HepG2 (cell line): ENCODE data around the gene UTRN. TPM values are rescaled to one million over a fixed set of nuclear protein-coding genes. Genes with fewer than 3 reads are reported as not detected.

Experiments
- MAF1 ChIP-seq: sonication (generic); formaldehyde crosslinking; IDR thresholded peaks from 2 replicates; pipeline ENCODE4 v1.5.0; 2020; ENCODE audit warnings: missing genetic modification reagents, borderline replicate concordance
- SIX4 ChIP-seq: sonication (generic); formaldehyde crosslinking; IDR thresholded peaks from 2 replicates; pipeline ENCODE4 v1.4.0; 2020; ENCODE audit warnings: missing genetic modification reagents
- ZNF124 ChIP-seq: sonication (generic); formaldehyde crosslinking; IDR thresholded peaks from 2 replicates; pipeline ENCODE4 v1.4.0; 2020; ENCODE audit warnings: missing genetic modification reagents
- ZNF776 ChIP-seq: sonication (generic); formaldehyde crosslinking; IDR thresholded peaks from 2 replicates; pipeline ENCODE4 v1.4.0; 2020; ENCODE audit warnings: mild to moderate bottlenecking, missing genetic modification reagents
- polyA plus RNA-seq, 8 experiments: library from polyadenylated mRNA; depleted of rRNA in 3 of 8; stranded (reverse) in 7 of 8; unstranded in 1 of 8; fragments of >200 nt; fragmentation: Illumina TruSeq in 4 of 8; extraction: Trizol in 4 of 8; gene quantifications; 2 replicates each; pipeline versions ENCODE4 v1.2.1 to v1.2.3, GENCODE V29; 2011 to 2016; ENCODE audit warnings: low read depth in 4 of 8, missing spikeins in 1 of 8, mixed read lengths in 1 of 8; ENCODE audit not compliant: insufficient read depth in 1 of 8
- total RNA-seq, 5 experiments: library from RNA; depleted of rRNA; stranded (reverse); fragments of >200 nt; fragmentation: Illumina TruSeq; extraction: Trizol; gene quantifications; 2 replicates each; pipeline ENCODE4 v1.2.3, GENCODE V29; 2016; ENCODE audit warnings: low read depth in 1 of 5
- TF ChIP-seq, protein P1 (sequence below): sonication (generic); formaldehyde crosslinking; IDR thresholded peaks from 2 replicates; pipeline ENCODE4 v1.8.0; 2022; ENCODE audit warnings: low read depth, missing genetic modification reagents
- TF ChIP-seq, protein P2 (sequence below): sonication (generic); formaldehyde crosslinking; IDR thresholded peaks from 2 replicates; pipeline ENCODE4 v1.8.0; 2022; ENCODE audit warnings: mild to moderate bottlenecking, missing genetic modification reagents, moderate library complexity
- TF ChIP-seq, protein P3 (sequence below): sonication (generic); formaldehyde crosslinking; IDR thresholded peaks from 2 replicates; pipeline ENCODE4 v1.8.0; 2022; ENCODE audit warnings: missing genetic modification reagents, mild to moderate bottlenecking, borderline replicate concordance

UTRN gene
- total and polyA plus RNA-seq, 2 of the 13 experiments (the other 11 are each of a cell fraction or from before 2014, with no cell fraction given) = 102 to 116 TPM

DNA sequence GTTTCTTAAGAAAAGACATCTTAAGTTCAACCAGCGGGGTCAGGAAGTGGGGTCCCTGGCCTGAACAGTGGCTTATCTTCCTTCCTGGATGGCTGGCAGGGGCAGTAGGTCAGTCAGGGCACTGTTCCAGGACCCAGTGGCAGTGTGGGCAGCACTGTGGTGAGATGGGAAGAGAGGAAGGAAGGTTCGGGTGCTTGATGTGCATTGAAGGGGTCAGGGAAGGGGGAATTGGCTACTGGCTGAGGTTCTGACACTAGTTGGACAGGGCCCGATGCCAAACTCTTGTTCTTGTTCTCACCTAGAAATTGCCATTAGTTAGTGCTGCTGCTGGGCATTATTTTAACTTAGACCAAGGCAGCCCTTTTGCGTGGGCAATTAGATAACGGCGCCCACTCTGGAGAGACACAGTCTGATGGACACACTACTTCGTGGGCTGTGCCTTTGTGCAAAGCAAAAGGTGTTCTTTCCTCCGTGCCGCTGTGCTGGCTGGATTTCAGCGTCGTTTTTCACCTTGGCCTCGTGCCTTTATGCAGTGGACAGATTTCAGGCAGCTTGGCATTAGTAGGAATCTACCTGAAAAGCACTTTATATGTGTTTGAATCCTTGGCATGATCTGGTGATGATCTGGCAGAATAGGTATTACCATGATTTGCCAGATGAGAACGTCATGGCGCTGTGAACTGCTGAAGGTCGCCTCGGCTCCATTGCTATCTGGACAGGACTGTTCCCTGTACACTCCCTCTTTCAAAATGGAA, 30.3 kb downstream of the UTRN start (continued):
- no peak for TF ChIP-seq SIX4
- TF ChIP-seq MAF1 (CRISPR knock-in tag) = no peak
- TF ChIP-seq ZNF776 (CRISPR knock-in tag) = no peak
- TF ChIP-seq, protein P1, sequence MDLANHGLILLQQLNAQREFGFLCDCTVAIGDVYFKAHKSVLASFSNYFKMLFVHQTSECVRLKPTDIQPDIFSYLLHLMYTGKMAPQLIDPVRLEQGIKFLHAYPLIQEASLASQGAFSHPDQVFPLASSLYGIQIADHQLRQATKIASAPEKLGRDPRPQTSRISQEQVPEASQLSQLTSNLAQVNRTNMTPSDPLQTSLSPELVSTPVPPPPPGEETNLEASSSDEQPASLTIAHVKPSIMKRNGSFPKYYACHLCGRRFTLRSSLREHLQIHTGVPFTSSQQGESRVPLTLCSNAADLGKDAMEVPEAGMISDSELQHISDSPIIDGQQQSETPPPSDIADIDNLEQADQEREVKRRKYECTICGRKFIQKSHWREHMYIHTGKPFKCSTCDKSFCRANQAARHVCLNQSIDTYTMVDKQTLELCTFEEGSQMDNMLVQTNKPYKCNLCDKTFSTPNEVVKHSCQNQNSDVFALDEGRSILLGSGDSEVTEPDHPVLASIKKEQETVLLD = no peak
- no peak for TF ChIP-seq ZNF124
- TF ChIP-seq, protein P2, sequence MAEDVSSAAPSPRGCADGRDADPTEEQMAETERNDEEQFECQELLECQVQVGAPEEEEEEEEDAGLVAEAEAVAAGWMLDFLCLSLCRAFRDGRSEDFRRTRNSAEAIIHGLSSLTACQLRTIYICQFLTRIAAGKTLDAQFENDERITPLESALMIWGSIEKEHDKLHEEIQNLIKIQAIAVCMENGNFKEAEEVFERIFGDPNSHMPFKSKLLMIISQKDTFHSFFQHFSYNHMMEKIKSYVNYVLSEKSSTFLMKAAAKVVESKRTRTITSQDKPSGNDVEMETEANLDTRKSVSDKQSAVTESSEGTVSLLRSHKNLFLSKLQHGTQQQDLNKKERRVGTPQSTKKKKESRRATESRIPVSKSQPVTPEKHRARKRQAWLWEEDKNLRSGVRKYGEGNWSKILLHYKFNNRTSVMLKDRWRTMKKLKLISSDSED (CRISPR knock-in tag) = no peak
- TF ChIP-seq, protein P3, sequence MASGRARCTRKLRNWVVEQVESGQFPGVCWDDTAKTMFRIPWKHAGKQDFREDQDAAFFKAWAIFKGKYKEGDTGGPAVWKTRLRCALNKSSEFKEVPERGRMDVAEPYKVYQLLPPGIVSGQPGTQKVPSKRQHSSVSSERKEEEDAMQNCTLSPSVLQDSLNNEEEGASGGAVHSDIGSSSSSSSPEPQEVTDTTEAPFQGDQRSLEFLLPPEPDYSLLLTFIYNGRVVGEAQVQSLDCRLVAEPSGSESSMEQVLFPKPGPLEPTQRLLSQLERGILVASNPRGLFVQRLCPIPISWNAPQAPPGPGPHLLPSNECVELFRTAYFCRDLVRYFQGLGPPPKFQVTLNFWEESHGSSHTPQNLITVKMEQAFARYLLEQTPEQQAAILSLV (CRISPR knock-in tag) = peak; percentile 57; the same call in 1 of the 2 replicates
